H7 (cell line): ENCODE measurements around the gene MRPS26. TPM values are rescaled to one million over a fixed set of nuclear protein-coding genes. Genes with fewer than 3 reads are reported as not detected.
A peak's percentile ranks its signal among the peaks of the same experiment; 100 is the strongest.

Source experiments
- DNase-seq: peaks from one replicate; pipeline ENCODE4 v3.0.0; 2012
- H3K27me3 ChIP-seq: 2 replicates; pipeline ENCODE4 v1.6.0; 2011; ENCODE audit warnings: mild to moderate bottlenecking, low read length; ENCODE audit not compliant: control insufficient read depth, insufficient read depth
- H3K36me3 ChIP-seq: replicated peaks from 2 replicates; pipeline ENCODE4 v1.5.1; 2011; ENCODE audit warnings: low read length; ENCODE audit not compliant: control insufficient read depth, insufficient read depth
- H3K4me3 ChIP-seq: 2 replicates; pipeline ENCODE4 v1.5.1; 2011; ENCODE audit warnings: low read depth, mild to moderate bottlenecking, control low read depth, low read length, moderate library complexity; ENCODE audit not compliant: insufficient read depth
- total RNA-seq: library from RNA; depleted of rRNA; stranded (reverse); fragments of >200 nt; shearing (Covaris generic); gene quantifications from 2 replicates; pipeline ENCODE4 v1.2.3, GENCODE V29; 2014

Gene MRPS26
- total RNA-seq, 1 experiment from 2014 or later = 133 TPM

DNA sequence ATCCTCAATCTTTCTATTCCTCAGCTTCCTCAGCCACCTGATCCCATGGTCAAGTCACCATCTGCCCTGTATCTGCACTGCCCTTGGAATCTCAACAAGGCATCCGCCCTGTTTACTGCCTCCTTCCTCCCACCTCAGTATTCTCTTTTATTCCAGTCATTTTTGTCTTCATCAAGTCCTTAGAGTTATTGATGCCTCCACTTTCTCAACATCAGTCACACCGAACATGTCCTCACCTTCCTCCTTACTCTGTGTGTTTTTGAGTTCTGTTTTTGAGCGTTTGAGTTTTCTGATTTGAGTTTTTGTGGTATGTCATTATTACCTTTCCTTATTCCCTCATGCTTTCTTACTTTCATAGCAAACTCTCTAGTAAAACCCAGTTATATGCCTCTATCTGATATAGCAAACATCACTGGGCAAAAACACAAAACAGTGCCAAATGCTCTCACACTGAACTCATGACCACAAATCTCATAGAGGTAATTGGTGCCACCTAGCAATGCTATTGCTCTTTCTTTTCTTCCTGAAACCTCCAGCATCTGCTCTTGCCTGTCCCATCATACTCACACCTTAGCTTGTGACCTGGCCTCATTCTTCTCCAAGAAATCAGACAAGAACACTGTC, 14.2 kb upstream of the MRPS26 start:
- no peak for DNase-seq
- Histone ChIP-seq H3K36me3 (peaks cover 25% of the 10 kb centered on the region), H3K27me3 (no peaks in the 10 kb centered on the region), H3K4me3 (no peak overlapping the region)

DNA sequence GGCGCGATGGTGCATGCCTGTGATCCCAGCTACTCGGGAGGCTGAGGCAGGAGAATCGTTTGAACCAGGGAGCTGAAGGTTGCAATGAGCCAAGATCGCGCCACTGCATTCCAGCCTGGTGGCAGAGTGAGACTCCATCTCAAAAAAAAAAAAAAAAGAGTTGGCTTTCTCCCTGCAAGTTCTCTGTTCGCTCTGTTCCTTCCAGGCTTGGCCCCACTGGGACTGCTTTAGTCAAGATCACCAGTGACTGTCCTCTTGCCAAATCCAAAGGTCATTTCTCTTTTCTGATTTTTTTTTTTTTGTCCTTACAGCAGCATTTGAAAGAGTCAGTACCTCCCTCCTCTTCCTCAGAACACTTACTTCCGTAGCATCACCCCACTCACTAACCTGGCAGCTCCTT, 13.2 kb upstream of the MRPS26 start:
- Histone ChIP-seq H3K27me3 (no peaks in the 10 kb centered on the region), H3K36me3 (peaks cover 26% of the 10 kb centered on the region), H3K4me3 (no peak overlapping the region)
- DNase-seq = no peak

DNA sequence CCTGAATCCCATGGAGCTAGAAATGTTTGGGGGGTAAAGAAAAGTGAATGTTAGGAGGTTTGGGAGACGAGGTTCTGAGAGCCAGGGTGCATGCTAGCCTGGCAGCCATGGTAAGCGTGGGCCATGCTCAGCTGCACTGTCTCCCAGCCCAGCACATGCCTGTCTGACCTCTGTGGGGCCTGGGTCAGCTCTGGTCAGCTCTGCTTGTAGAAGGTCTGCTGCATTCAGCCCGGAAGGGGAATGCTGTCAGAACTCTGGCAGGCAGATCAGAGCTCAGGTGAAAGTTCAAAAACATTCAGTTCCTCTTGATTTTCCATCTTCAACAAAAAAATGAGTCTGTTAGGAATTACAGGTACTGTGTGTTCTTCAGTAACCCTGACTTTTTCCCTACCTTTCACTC, 8.2 kb upstream of the MRPS26 start:
- Histone ChIP-seq H3K27me3 (no peaks in the 10 kb centered on the region), H3K36me3 (peaks cover 26% of the 10 kb centered on the region), H3K4me3 (no peak overlapping the region)
- no peak for DNase-seq

DNA sequence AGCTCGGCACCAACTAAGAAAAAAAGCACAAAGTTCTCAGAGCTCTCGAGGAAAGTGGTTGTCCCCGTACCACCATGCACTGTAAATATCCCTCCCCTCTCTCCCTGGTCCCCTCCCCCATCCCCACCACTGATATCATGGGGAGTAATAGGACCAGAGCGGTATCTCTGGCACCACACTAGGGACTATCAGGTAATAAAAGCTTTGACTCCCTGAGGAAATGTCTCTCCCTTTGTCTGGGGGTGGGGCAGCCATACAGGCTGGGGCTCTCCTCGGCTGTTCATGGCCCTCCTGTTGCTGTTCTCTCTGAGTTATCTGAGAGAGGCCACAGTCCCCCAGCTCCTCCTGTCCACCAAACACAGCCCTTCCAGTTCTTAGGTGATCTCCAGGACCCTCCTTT, 7.4 kb upstream of the MRPS26 start:
- Histone ChIP-seq H3K27me3 (no peaks in the 10 kb centered on the region), H3K4me3 (no peak overlapping the region), H3K36me3 (peaks cover 26% of the 10 kb centered on the region)
- DNase-seq = no peak

DNA sequence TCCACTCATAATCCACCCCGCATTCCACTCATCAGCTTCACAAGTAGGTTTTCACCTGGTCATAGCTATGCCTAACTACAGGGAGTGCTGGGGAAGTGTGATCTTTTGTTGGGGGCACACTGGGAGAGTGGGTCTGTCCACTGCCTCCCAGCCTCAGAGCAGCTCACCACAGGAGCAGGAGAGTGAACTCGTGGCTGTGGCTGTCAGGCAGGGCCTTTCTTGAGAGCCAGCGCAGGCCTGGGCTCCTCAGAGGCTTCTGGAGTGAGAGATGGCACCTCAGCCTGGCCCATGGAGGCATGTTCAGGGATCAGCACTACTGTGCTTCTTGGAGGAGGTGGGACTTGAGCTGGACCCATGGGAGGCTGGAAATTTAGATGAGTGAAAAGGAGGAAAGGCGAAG, 6.4 kb upstream of the MRPS26 start:
- Histone ChIP-seq H3K27me3 (no peaks in the 10 kb centered on the region), H3K36me3 (peaks cover 26% of the 10 kb centered on the region), H3K4me3 (no peak overlapping the region)
- no peak for DNase-seq

DNA sequence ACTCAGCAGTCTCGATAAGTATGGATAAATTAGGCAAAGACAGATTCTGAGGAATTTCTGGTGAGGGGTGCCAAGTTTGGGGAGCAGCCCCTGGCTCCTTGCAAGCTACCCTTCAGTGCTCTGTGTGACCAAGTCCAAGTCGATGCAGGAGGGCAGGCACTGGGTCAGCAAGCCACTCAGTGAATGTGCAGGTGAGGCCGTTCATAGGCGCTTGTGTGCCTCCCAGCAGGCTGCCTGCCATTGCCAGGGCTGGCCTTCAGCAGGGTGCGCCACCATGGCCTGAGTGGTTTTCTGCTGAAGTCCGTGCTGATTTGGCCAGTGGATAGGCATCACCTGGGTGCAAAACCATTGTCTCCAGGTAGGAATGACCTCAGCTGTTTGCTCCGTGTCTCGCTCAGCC, 5.8 kb upstream of the MRPS26 start:
- Histone ChIP-seq H3K36me3 (peaks cover 25% of the 10 kb centered on the region), H3K4me3 (no peak overlapping the region), H3K27me3 (no peaks in the 10 kb centered on the region)
- no peak for DNase-seq

DNA sequence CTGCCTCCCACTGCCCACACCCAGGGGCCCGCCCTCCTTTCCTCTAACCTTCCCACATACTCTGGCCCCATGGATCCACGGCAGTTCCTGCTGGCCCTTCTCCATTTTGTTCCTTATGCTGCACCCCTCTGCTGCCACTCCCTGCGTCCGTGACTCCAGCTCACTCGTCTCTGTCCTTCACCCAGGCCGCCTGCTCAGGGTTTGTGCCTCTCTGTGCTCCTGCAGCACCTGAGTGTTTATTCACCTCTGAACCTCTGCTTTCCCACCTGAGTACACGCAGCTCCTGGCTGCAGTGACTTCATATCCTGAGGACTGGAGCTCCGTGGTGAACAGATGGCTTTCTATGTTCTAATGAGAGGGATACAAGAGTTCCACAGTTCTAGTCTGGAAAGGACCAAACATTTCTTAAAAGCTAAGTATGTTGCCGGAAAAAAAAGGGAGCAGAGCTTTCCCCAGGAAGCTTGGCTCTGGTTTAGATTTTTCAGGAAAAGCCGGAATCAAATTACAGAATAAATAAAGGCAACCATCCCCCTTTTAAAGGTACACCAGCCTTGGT, 3.9 kb upstream of the MRPS26 start:
- H3K4me3 ChIP-seq = no peak overlapping the region; the same call in 1 of the 2 replicates
- no peak for DNase-seq
- H3K36me3 ChIP-seq = peaks cover 12% of the 10 kb centered on the region
- H3K27me3 ChIP-seq = no peaks in the 10 kb centered on the region

DNA sequence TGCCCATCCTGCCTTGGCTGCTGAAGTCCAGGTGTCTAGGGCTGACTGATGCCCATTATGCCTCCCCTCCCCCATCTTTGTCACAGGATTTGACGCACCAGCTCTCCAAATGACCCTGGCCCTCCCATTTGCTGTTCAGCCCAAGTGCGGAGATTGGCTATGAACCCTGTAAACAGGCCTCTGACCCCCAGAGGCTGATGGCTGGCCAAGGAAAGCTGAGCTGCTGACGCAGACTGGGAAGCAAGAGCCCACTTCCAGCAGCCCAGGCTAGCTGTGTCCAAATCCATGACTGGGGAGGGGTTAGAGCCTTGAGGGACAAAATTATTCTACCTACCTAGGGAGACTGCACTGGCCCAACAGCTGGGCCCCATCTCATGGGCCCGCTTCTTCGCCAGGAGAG, 3.2 kb upstream of the MRPS26 start:
- H3K36me3 ChIP-seq = peaks cover 11% of the 10 kb centered on the region
- no peaks in the 10 kb centered on the region for H3K27me3 ChIP-seq
- no peak for DNase-seq
- no peak overlapping the region for H3K4me3 ChIP-seq

DNA sequence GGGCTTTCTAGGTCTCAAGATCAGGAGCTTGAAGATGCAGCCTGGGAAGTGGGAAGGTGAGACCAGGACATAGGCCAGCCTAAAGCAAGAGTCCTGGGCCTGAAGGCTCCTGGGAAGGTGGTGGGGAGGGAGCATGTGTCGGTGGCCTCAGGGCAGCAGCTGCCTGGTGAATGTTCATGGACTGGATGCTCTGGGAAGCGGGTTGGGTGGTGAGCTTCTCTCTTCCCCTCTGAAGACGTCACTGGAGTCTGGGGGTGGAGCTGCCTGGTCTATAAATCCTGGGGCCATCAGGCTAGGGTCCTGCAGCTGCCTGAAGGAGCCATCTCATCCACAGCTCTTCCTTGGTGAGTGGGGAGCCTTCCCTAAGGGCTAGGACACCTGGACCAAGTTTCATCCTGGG, 2.5 kb upstream of the MRPS26 start, which contains the start of gene GNRH2:
GNRH2 (plus strand) TSS at position 301 of the 400 bp plus-strand sequence. CDS start 793 bp downstream, outside the sequence.
- Histone ChIP-seq H3K27me3 (no peaks in the 10 kb centered on the region), H3K4me3 (no peak within 1 kb of the TSS), H3K36me3 (peaks cover 13% of the 10 kb centered on the region)
- DNase-seq = no peak

DNA sequence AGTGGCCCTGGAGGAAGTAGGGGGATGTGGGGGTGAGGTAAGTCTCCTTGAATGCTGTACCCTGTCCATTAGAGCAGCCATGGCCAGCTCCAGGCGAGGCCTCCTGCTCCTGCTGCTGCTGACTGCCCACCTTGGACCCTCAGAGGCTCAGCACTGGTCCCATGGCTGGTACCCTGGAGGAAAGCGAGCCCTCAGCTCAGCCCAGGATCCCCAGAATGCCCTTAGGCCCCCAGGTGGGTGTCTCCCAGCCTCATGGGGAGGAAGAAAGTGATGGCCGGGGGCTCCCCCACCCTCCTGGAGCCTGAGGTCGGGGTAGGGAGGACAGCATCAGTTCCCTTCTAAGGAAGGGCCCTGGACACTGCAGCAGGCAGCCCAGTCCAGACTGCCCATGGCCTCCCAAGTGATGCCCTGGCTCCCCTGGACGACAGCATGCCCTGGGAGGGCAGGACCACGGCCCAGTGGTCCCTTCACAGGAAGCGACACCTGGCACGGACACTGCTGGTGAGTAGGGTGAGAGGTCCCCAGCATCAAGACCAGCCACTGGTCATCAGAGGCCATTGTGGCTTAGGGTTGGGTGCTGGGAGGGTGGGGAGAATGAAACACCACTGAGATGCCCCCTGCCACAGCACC, 1.4 kb upstream of the MRPS26 start:
- no peaks in the 10 kb centered on the region for H3K27me3 ChIP-seq
- H3K4me3 ChIP-seq = no peak overlapping the region
- DNase-seq = no peak
- H3K36me3 ChIP-seq = peaks cover 15% of the 10 kb centered on the region

DNA sequence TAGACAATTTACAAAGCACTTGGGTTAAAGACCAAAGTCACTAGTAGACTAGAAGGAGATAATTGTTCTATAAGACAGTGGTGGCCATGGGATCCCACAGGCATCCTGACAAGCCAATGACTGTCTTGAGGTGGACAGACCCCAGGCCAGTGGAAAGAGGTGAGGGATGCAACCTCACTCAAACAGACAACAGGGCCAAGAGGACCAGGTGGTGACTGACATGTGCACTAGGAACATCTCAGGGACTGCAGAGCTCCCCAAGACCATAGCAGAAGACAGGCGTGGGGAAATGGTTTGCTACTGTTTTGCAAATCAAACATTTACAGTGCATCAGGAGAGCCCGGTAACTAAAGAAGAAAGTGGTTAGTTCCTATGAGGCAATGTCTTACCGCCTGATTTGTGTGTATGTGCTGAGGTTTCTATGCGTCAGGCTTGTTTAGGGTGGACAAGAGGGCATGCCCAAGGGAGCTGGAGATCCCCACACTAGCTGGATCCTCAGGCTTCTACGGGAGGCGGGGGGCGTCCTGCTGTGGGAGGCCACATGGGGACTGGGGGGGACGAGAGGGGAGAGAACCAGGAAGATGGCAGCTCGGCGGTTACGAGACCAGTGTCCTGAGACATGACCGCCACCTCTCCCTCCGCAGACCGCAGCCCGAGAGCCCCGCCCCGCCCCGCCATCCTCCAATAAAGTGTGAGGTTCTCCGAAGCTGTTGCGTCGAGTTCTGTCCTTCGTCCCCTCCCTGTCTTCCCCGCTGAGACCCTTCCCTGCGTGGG, 623 bp upstream of the MRPS26 start:
- Histone ChIP-seq H3K36me3 (peaks cover 17% of the 10 kb centered on the region), H3K27me3 (no peaks in the 10 kb centered on the region), H3K4me3 (peak overlapping the region; percentile 96)
- no peak for DNase-seq

DNA sequence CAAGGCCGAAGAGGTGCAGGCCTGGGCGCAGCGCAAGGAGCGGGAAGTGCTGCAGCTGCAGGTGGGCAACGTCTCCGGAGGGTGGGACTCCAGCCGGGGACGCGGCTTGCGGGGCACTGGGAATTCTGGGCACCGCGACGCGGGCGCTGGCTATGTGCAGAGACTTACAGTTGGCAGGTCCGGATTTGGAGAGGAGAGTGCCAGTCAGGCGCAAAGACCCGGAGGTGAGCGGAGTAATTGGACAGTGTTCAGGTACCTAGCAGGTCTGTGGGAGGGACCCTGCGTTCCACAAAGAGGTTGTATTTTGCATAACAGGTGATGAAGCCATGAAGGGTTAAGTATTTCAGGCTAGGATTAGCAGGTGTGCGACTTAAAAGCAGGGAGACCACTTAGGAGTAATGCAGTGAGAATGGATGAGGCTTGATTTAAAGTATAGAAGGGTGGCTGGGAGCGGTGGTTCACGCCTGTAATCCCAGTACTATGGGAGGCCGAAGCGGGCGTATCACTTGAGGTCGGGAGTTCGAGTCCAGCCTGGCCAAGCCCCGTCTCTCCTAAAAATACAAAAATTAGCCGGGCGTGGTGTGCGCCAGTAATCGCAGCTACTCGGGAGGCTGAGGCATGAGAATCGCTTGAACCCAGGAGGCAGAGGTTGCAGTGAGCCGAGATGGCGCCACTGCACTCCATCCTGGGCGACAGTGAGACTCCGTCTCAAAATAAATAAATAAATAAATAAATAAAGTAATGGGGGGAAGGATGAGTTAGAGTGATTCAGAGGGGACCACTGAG, 1.0 kb downstream of the MRPS26 start:
- H3K36me3 ChIP-seq = peaks cover 16% of the 10 kb centered on the region
- no peaks in the 10 kb centered on the region for H3K27me3 ChIP-seq
- peak; percentile 86 for DNase-seq
- H3K4me3 ChIP-seq = peak overlapping the region; percentile 96

DNA sequence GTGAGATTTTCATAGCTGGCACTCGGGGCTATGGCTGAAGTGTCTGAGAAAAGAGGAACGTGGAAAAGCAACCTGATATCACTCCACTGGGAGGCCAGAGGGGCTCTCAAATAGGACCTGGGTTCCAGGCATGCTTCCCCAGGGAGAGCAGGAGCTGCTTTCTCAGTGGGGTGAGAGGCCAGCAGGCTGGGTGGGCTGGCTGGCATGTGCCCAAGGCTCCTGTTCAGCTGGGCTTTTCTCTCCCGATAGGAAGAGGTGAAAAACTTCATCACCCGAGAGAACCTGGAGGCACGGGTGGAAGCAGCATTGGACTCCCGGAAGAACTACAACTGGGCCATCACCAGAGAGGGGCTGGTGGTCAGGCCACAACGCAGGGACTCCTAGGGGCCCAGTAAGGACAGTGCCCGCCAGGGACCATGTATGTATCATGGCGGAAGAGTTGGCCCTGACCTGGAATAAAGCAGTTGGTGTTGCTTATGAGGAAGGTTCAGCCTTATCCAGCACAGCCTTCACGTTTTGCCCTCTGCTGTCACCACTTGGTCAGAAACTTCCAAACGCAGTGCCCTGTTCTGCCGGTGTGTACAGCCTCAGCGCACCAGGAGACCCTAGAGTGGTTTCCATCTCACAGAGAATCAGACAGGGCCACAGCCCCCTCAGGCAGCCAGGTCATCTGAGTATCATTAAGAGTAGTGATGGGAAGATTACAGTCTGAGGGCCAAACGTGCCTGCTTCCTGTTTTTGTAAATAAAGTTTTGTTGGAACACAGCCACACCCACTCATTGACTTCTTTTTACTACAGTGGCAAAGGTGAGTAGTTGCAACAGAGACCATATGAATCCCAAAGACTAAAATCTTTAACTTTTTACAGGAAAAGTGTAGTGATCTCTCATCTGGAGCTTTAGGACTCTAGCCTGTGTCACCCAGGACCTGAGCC, 1.9 kb downstream of the MRPS26 start:
- H3K4me3 ChIP-seq = no peak overlapping the region
- no peaks in the 10 kb centered on the region for H3K27me3 ChIP-seq
- peaks cover 16% of the 10 kb centered on the region for H3K36me3 ChIP-seq
- no peak for DNase-seq
